BE2C (cell line): ENCODE results near the gene APOLD1.
"Not testable (repeated sequence)": the region's sequence is repeated elsewhere in the genome, so short reads cannot be mapped to it uniquely, and the experiment has no call there.

Source experiments
- DNase-seq: peaks from one replicate; pipeline ENCODE4 v3.0.0-alpha.2; 2020
- H3K27me3 ChIP-seq: fragments of 250-450 bp; sonication (Bioruptor Pico); 2 replicates; pipeline ENCODE4 v1.5.1; 2020; ENCODE audit warnings: mild to moderate bottlenecking
- H3K36me3 ChIP-seq: fragments of 250-450 bp; sonication (Bioruptor Pico); 2 replicates; pipeline ENCODE4 v1.5.1; 2020; ENCODE audit warnings: mild to moderate bottlenecking
- H3K4me1 ChIP-seq: fragments of 250-450 bp; sonication (Bioruptor Pico); 2 replicates; pipeline ENCODE4 v1.5.1; 2020
- H3K4me3 ChIP-seq: 2 replicates; pipeline ENCODE4 v1.5.1; 2011; ENCODE audit warnings: low read depth, low read length
- H3K9me3 ChIP-seq: fragments of 250-450 bp; sonication (Bioruptor Pico); 2 replicates; pipeline ENCODE4 v1.5.1; 2020
- TF ChIP-seq, protein P1 (sequence below): IDR thresholded peaks from 2 replicates; pipeline ENCODE4 v1.5.1; 2012; ENCODE audit warnings: mild to moderate bottlenecking, low read depth, low read length

The APOLD1 gene

DNA sequence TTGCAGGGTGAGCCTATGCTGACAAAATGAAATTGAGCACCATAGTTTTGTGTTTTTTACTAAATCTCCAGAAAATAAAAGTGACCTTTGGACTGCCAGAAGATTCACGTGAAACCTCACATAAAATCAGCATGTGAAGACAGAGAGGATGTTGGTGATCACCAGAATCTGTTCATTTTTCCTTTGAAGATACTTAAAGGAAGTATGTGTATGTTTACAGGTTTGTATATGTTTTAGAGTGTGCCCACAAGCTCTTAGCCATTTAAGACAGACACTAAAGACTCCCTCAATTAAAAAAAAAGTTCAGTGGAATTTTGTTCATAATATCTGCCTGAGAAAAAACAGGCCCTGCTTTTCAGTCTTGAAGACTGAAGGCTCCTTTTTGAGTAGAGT is 53.5 kb downstream of the APOLD1 start:
- no peak overlapping the region for H3K4me3 ChIP-seq
- H3K27me3 ChIP-seq: no peaks in the 10 kb centered on the region
- TF ChIP-seq, protein P1, sequence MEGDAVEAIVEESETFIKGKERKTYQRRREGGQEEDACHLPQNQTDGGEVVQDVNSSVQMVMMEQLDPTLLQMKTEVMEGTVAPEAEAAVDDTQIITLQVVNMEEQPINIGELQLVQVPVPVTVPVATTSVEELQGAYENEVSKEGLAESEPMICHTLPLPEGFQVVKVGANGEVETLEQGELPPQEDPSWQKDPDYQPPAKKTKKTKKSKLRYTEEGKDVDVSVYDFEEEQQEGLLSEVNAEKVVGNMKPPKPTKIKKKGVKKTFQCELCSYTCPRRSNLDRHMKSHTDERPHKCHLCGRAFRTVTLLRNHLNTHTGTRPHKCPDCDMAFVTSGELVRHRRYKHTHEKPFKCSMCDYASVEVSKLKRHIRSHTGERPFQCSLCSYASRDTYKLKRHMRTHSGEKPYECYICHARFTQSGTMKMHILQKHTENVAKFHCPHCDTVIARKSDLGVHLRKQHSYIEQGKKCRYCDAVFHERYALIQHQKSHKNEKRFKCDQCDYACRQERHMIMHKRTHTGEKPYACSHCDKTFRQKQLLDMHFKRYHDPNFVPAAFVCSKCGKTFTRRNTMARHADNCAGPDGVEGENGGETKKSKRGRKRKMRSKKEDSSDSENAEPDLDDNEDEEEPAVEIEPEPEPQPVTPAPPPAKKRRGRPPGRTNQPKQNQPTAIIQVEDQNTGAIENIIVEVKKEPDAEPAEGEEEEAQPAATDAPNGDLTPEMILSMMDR: no peak

DNA sequence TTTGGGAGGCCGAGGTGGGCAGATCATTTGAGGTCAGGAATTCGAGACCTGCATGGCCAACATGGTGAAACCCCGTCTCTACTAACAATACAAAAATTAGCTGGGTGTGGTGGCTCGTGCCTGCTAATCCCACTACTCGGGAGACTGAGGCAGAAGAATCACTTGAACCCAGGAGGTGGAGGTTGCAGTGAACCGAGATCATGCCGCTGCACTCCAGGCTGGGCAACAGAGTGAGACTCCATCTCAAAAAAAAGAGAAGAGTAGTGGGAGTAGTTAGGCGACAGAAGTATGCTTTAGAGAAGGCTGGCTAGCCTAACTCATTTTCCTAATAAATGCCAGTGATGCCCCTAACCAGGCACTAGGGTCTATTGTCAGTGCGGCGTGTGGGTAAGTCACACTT is 54.0 kb downstream of the APOLD1 start:
- H3K4me3 ChIP-seq, H3K4me1 ChIP-seq, DNase-seq: not testable (repeated sequence)

More for the DNA sequence above, 53.5 kb downstream of the APOLD1 start:
- Histone ChIP-seq H3K9me3 (no peaks in the 10 kb centered on the region), H3K36me3 (no peaks in the 10 kb centered on the region), H3K4me1 (no peaks in the 10 kb centered on the region)
- no peak for DNase-seq

DNA sequence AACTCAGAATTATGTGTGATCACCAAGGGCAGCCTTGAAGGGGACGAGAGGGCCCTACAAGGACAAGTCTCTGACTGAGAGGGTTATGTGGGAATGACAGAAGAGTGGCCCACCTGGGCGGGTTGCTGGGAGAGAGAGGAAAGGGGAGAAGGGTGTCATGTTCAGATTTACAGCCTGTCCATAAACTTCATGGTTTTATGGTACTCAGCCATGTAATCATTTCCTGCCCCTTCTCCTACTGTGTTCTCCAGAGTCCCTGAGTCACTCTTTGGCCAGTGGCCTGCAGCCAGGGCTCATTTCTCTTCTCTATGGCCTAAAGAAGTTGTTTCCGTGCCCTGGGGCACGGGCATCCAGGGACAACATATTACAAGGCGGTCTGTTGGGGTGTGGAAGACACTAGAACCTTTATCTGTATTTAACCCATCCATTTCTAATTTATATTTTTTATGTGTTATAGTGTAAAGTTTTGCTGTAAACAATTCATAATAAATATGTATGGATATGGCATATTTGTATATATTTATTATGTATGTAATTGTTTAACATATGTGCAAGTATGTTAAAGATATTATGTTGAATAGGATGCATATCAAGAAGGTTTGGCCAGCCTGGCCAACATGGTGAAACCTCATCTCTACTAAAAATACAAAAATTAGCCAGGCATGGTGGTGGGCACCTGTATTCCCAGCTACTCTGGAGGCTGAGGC is 54.6 kb downstream of the APOLD1 start:
- Histone ChIP-seq H3K9me3 (no peaks in the 10 kb centered on the region), H3K4me1 (no peaks in the 10 kb centered on the region), H3K36me3 (no peaks in the 10 kb centered on the region), H3K27me3 (no peaks in the 10 kb centered on the region), H3K4me3 (no peak overlapping the region)
- TF ChIP-seq, protein P1: no peak
- no peak for DNase-seq

More for the DNA sequence above, 54.0 kb downstream of the APOLD1 start:
- not testable (repeated sequence) for H3K9me3 ChIP-seq, H3K27me3 ChIP-seq, H3K36me3 ChIP-seq

DNA sequence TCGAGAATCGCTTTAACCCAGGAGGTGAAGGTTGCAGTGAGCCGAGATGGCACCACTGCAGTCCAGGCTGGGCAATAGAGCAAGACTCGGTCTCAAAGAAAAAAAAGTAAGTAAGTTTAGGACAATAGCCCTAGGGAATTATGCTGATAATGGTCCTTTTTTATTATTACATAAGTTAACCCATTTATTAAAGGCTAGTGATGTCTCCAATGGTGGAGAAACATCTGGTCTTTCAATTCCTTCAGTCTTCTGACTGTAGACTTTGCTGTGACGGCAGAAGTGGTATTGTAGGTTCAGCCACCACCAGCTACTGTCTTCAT is 55.1 kb downstream of the APOLD1 start:
- TF ChIP-seq, protein P1: no peak
- no peak for DNase-seq
- no peaks in the 10 kb centered on the region for H3K4me1 ChIP-seq
- no peaks in the 10 kb centered on the region for H3K9me3 ChIP-seq
- H3K27me3 ChIP-seq: no peaks in the 10 kb centered on the region
- H3K36me3 ChIP-seq: no peaks in the 10 kb centered on the region
- H3K4me3 ChIP-seq: no peak overlapping the region
